GM18951 (cell line): ENCODE data around the gene SLC37A2.

ENCODE experiments used
- POLR2A ChIP-seq: IDR thresholded peaks from 4 replicates; pipeline ENCODE4 v1.6.1; 2011; ENCODE audit warnings: mild to moderate bottlenecking; ENCODE audit not compliant: insufficient read length, insufficient read depth; ENCODE audit errors: extremely low read depth
- in situ Hi-C: fragments of 300-500 bp; cut with MboI; formaldehyde crosslinking; loops from one replicate; pipeline ENCODE4 v1.12.0; 2022; ENCODE audit warnings: low sequenced_read_pairs, mixed read lengths, inconsistent platforms; ENCODE audit not compliant: unreplicated experiment

Gene SLC37A2

GRCh38 chr11:125093502-125093901 lies 30.4 kb downstream of the SLC37A2 start:
- no peak for TF ChIP-seq POLR2A
- in situ Hi-C loops, result no loop called here

DNA sequence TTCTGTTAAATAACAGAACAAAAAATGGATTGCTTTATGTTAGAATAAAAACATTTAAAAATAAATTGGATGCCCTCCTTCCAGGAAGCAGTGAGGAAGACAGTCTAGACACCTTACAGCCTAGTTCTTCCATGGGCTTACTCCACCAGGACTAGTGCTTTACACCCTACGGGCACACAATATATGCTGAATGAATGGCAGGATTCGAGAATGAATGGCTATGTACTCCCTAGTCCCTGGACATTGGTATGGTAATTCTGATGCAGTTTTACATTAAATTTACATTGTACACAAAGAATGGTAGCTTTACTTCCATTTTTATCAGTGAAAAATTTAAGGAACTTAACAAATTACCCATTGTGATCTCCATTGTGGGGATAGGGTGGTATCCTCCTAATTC lies 31.6 kb downstream of the SLC37A2 start:
- in situ Hi-C loops, result no loop called here
- TF ChIP-seq POLR2A, result no peak

GRCh38 chr11:125100136-125100535 lies 37.0 kb downstream of the SLC37A2 start:
- in situ Hi-C loops, result no loop called here
- TF ChIP-seq POLR2A, result no peak

DNA sequence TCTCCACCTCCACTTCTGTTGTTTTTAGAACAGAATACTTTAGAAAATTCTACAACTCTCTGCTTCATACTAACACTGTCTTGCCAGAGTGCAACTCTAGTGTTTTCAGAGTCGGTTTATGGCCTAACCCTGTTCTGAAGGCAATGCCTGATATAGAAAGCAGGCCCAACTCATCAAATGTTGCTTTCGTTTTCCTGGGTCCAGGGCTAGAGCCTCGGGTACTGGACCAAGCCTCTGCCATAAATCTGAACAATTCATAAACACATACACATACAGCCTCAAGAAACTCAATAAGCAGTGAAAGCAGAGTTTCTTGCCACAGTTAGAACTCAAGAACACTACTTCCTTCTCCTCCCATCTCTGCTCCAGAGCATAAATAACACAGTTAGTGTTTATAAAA lies 38.5 kb downstream of the SLC37A2 start:
- in situ Hi-C loops, result no loop called here
- no peak for TF ChIP-seq POLR2A

- in situ Hi-C loops, result no loop called here
- TF ChIP-seq POLR2A, result no peak
These were observed 38.9 kb downstream of the SLC37A2 start for GRCh38 chr11:125102025-125102424.

GRCh38 chr11:125102510-125102909 lies 39.4 kb downstream of the SLC37A2 start:
- in situ Hi-C loops, result no loop called here

GRCh38 chr11:125105926-125106325 lies 42.8 kb downstream of the SLC37A2 start:
- in situ Hi-C loops, result no loop called here
- no peak for TF ChIP-seq POLR2A

More at GRCh38 chr11:125102510-125102909, 39.4 kb downstream of the SLC37A2 start:
- no peak for TF ChIP-seq POLR2A

DNA sequence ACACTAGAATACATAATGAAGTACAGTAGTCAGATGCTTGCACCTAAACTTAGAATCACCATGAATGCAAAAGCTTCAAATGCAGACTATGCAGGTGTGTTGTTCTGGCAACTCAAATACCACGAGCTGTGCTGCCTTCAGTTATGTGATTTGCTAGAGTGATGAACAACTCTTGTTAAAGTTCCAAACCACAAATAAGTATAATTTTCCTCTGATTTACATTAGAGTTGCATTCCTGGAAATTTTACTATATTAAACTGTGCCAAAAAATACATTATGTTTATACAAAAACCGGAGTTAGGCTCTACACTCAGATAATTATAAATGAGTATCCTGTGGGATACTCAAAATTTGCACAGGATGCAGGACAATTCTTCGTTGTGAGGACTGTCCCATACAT lies 45.4 kb downstream of the SLC37A2 start:
- in situ Hi-C loops, result no loop called here
- TF ChIP-seq POLR2A, result no peak

- TF ChIP-seq POLR2A, result no peak
- in situ Hi-C loops, result no loop called here
These were observed 47.4 kb downstream of the SLC37A2 start for GRCh38 chr11:125110506-125110905.

GRCh38 chr11:125111001-125111342 lies 47.9 kb downstream of the SLC37A2 start:
- in situ Hi-C loops, result no loop called here
- no peak for TF ChIP-seq POLR2A

GRCh38 chr11:125111343-125112207 lies 48.5 kb downstream of the SLC37A2 start, which contains the start of gene TMEM218:
TSS of gene TMEM218 (minus strand) at chr11:125111626. CDS start at chr11:125102241, 9,385 bp downstream.
- in situ Hi-C loops, result no loop called here
- peak; percentile 43 for TF ChIP-seq POLR2A

- TF ChIP-seq POLR2A, result no peak
- in situ Hi-C loops, result no loop called here
These were observed 49.1 kb downstream of the SLC37A2 start for GRCh38 chr11:125112208-125112604.

DNA sequence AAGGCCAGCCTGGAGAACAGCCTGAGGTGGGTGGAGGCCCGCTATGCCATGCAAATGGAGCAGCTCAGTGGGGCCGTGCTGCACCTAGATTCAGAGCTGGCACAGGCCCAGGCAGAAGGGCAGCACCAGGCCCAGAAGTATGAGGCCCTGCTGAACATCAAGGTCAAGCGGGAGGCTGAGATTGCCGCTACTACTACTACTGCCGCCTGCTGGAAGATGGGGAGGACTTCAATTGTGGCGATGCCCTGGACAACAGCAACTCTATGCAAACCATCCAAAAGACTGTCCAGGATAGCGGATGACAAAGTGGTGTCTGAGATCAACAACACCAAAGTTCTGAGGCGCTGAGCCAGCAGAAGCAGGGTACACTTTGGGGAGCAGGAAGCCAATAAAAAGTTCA lies 51.4 kb downstream of the SLC37A2 start:
- no peak for TF ChIP-seq POLR2A
- in situ Hi-C loops, result no loop called here

GRCh38 chr11:125117429-125117828 lies 54.3 kb downstream of the SLC37A2 start:
- TF ChIP-seq POLR2A, result no peak
- in situ Hi-C loops, result no loop called here

DNA sequence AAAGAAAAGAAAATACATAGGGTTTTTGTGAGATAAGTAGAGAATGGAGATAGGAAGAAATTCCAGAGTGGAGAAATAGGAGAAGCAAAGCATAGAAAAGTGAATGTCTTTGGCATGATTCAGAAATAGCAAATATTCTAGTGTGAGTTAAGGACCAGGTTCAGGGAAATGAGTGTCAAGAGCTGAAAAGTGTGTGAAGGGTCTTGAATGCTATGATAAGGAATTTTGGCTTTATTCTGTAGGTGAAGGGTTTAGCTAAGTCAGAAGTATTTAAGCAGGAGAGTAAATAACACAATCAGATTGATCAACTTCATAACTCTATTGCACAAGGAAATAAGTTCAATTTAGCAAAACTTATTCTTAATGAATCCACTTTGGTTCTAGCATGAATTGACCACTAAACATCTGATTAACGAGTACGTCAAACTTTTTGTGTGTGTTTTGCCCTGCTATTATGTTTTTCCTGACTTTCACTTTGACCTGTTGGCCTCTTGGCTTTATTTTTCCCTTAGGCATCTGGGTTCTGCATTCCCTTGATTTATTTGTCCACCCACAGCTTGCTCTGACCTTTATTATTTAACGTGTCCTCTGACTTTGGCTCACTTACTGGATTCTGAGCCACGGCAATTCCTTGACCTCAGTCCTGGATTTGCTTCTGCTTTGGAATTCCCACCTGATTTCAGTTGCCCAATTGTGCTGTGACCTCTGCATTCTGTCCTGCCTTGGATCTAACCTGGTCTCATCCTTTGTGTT lies 60.3 kb downstream of the SLC37A2 start:
- no peak for TF ChIP-seq POLR2A
- in situ Hi-C loops, result no loop called here
